ENCODE results near the gene REC8. TPM values are rescaled to one million over a fixed set of nuclear protein-coding genes. Genes with fewer than 3 reads are reported as not detected.

Gene REC8
- total RNA-seq, 2 experiments from 2014 or later, result 27.5 to 31.3 TPM

GRCh38 chr14:24136684-24137528 is 35.0 kb upstream of the REC8 start:
- ChIA-PET POLR2A (interaction anchor here (0.5 to 4.1 kb wide), 6 partner anchors 10 to 77 kb away, joined by 3 to 34 read pairs (median 12); partner anchors contain the start of genes CHMP4A, DCAF11, IRF9 and NRL), CTCF (interaction anchor here (0.7 to 4.7 kb wide), 8 partner anchors 9 to 44 kb away, joined by 3 to 34 read pairs (median 6); partner anchors contain the start of genes IRF9 and RNF31)

- ChIA-PET POLR2A (interaction anchor here (0.7 to 4.1 kb wide), 3 partner anchors 9 to 76 kb away, joined by 3 to 34 read pairs (median 24); partner anchors contain the start of genes CHMP4A, DCAF11, NRL and PSME2), CTCF (interaction anchor here (1.2 to 4.7 kb wide), 4 partner anchors 10 to 29 kb away, joined by 3 to 34 read pairs (median 6); partner anchors contain the start of genes IRF9 and RNF31)
These were observed 34.1 kb upstream of the REC8 start for GRCh38 chr14:24137529-24138395.

GRCh38 chr14:24138396-24139271 is 33.2 kb upstream of the REC8 start:
- CTCF ChIA-PET, result interaction anchor here (1.2 to 4.7 kb wide), 2 partner anchors 23 to 30 kb away, joined by 3 to 34 read pairs; partner anchors contain the start of gene IRF9
- POLR2A ChIA-PET, result interaction anchor here (4.1 kb wide), 1 partner anchor 8 kb away, joined by 34 read pairs; the partner anchor contains the start of genes PSME2 and RNF31

GRCh38 chr14:24139272-24139934 is 32.5 kb upstream of the REC8 start:
- ChIA-PET CTCF (interaction anchor here (4.7 kb wide), 1 partner anchor 22 kb away, joined by 34 read pairs; the partner anchor contains the start of gene IRF9), POLR2A (no interaction called here)

GRCh38 chr14:24141097-24141880 is 30.6 kb upstream of the REC8 start, which contains the start of gene EMC9:
TSS of gene EMC9 (minus strand) at chr14:24141591. CDS start at chr14:24141304, 287 bp downstream.
- ChIA-PET POLR2A (interaction anchor here (1.0 to 1.7 kb wide), 5 partner anchors 9 to 102 kb away, joined by 3 to 8 read pairs (median 4); partner anchors contain the start of genes DCAF11, IRF9, NRL and TINF2), CTCF (interaction anchor here (0.6 to 1.6 kb wide), 4 partner anchors 20 to 50 kb away, joined by 3 to 5 read pairs (median 5); partner anchors contain the start of genes DCAF11 and IRF9)

GRCh38 chr14:24143511-24143910 is 28.4 kb upstream of the REC8 start:
- CTCF ChIA-PET, result interaction anchor here (1.4 kb wide), 1 partner anchor 18 kb away, joined by 6 read pairs; the partner anchor contains the start of gene IRF9

GRCh38 chr14:24144451-24144850 is 27.4 kb upstream of the REC8 start:
- CTCF ChIA-PET, result interaction anchor here (1.4 kb wide), 1 partner anchor 17 kb away, joined by 6 read pairs; the partner anchor contains the start of gene IRF9

More at GRCh38 chr14:24143511-24143910, 28.4 kb upstream of the REC8 start:
- POLR2A ChIA-PET, result no interaction called here

GRCh38 chr14:24145219-24145618 is 26.7 kb upstream of the REC8 start:
- POLR2A ChIA-PET, result interaction anchor here (2.4 to 3.8 kb wide), 3 partner anchors 8 to 31 kb away, joined by 16 to 34 read pairs (median 18); partner anchors contain the start of genes DCAF11, IRF9, NRL and PSME1
- CTCF ChIA-PET, result interaction anchor here (1.2 to 1.6 kb wide), 3 partner anchors 9 to 30 kb away, joined by 6 to 8 read pairs (median 6); partner anchors contain the start of genes DCAF11, IRF9, NRL and PSME1

More at GRCh38 chr14:24144451-24144850, 27.4 kb upstream of the REC8 start:
- POLR2A ChIA-PET, result no interaction called here

- ChIA-PET POLR2A (interaction anchor here (1.1 to 3.8 kb wide), 5 partner anchors 9 to 51 kb away, joined by 4 to 34 read pairs (median 16); partner anchors contain the start of genes DCAF11, IRF9, NRL and PCK2), CTCF (interaction anchor here (1.2 to 2.6 kb wide), 5 partner anchors 9 to 37 kb away, joined by 3 to 8 read pairs (median 6); partner anchors contain the start of genes DCAF11, IRF9, NRL and PSME1)
These were observed 26.0 kb upstream of the REC8 start for GRCh38 chr14:24145690-24146452.

GRCh38 chr14:24146453-24146977 is 25.4 kb upstream of the REC8 start, which contains the start of gene PSME2:
TSS of gene PSME2 (minus strand) at chr14:24146610. CDS start at chr14:24146581, 29 bp downstream.
- CTCF ChIA-PET, result interaction anchor here (1.2 to 2.7 kb wide), 6 partner anchors 9 to 38 kb away, joined by 3 to 24 read pairs (median 7); partner anchors contain the start of genes DCAF11, IRF9, NRL and PSME1
- POLR2A ChIA-PET, result interaction anchor here (0.9 to 3.8 kb wide), 8 partner anchors 10 to 52 kb away, joined by 3 to 34 read pairs (median 7); partner anchors contain the start of genes DCAF11, IRF9, NRL and PCK2

- CTCF ChIA-PET, result interaction anchor here (0.9 to 2.7 kb wide), 6 partner anchors 8 to 57 kb away, joined by 3 to 24 read pairs (median 7); partner anchors contain the start of genes DCAF11, IRF9, NRL and PSME1
- POLR2A ChIA-PET, result interaction anchor here (0.5 to 3.8 kb wide), 9 partner anchors 10 to 53 kb away, joined by 3 to 34 read pairs (median 4); partner anchors contain the start of genes DCAF11, IRF9, NRL and PCK2
These were observed 24.7 kb upstream of the REC8 start, which contains the start of gene RNF31 for GRCh38 chr14:24146978-24147760. TSS of gene RNF31 (plus strand) at chr14:24147498. CDS start at chr14:24147699, 201 bp downstream.

GRCh38 chr14:24147761-24148428 is 24.0 kb upstream of the REC8 start:
- ChIA-PET POLR2A (interaction anchor here (0.5 to 3.8 kb wide), 5 partner anchors 11 to 47 kb away, joined by 3 to 34 read pairs (median 16); partner anchors contain the start of genes DCAF11, IRF9, NRL and PSME1), CTCF (interaction anchor here (0.9 to 2.7 kb wide), 5 partner anchors 11 to 57 kb away, joined by 3 to 24 read pairs (median 7); partner anchors contain the start of genes DCAF11, IRF9, NRL and PSME1)
